ENCODE results near the gene THAP12.
A peak's percentile ranks its signal among the peaks of the same experiment; 100 is the strongest.

THAP12 gene, protein sequence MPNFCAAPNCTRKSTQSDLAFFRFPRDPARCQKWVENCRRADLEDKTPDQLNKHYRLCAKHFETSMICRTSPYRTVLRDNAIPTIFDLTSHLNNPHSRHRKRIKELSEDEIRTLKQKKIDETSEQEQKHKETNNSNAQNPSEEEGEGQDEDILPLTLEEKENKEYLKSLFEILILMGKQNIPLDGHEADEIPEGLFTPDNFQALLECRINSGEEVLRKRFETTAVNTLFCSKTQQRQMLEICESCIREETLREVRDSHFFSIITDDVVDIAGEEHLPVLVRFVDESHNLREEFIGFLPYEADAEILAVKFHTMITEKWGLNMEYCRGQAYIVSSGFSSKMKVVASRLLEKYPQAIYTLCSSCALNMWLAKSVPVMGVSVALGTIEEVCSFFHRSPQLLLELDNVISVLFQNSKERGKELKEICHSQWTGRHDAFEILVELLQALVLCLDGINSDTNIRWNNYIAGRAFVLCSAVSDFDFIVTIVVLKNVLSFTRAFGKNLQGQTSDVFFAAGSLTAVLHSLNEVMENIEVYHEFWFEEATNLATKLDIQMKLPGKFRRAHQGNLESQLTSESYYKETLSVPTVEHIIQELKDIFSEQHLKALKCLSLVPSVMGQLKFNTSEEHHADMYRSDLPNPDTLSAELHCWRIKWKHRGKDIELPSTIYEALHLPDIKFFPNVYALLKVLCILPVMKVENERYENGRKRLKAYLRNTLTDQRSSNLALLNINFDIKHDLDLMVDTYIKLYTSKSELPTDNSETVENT

DNA sequence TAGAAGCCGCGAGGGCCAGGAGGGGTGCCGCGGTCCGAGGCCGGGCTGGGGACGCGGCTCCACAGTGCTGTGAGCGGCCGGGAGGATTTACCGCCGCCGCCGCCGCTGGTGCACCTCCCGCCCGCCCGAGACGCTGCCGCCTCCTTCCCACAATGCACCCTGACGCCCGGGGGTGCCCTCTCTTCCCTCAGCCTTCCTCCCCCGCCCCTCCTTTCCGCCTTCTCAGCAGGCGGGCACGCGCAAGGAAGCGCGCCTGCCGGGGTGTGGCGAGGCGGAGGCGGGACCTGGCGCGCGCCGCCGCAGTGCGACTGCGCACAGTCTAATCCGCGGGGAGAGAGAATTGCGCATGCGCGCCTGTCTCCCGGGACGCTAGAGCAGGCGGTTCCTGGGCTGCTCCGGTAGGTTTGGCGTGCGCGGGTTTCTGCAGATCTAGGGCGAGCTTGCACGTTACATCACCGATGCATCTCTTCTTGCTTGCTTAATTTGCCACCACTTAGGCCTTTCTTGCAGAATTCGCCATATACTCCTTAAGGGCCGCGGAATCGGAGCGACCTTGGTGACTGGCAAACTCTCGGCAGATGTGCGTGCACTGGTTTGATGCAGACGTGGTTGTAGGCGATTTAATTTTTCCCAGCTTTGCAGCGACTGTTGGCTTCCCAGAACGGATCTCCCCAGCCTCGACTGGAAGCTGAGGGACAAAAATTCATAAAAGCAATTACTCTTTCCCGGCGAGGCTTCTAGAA is at the start of gene THAP12, which contains the start of gene GVQW3:
THAP12 (minus strand) TSS at position 156 of the 743 bp plus-strand sequence. CDS start 296 bp downstream, outside the sequence.
GVQW3 (plus strand) TSS at position 347 of the 743 bp plus-strand sequence. CDS start 506 bp downstream, outside the sequence.
- H3K4me1 ChIP-seq (ENCODE audit: control insufficient read depth, insufficient read depth, low read length): peaks cover 6% of the 10 kb centered on the region
- no peak within 1 kb of the TSS for H3K27ac ChIP-seq (ENCODE audit: low read length)
- H3K27me3 ChIP-seq (ENCODE audit: control insufficient read depth, insufficient read depth, low read length): no peaks in the 10 kb centered on the region
- DNase-seq (ENCODE audit: low read depth, low spot score): peak; percentile 86
- H3K36me3 ChIP-seq (ENCODE audit: control insufficient read depth, insufficient read depth, low read length): no peaks in the 10 kb centered on the region
- no peaks in the 10 kb centered on the region for H3K9me3 ChIP-seq (ENCODE audit: control insufficient read depth, insufficient read depth, low read length)
- no CpG with 5 or more reads among the region's 69 CpGs for WGBS (ENCODE audit: insufficient coverage, insufficient read length)
- H3K4me3 ChIP-seq (ENCODE audit: low read length): peak within 1 kb of the TSS; percentile 86

DNA sequence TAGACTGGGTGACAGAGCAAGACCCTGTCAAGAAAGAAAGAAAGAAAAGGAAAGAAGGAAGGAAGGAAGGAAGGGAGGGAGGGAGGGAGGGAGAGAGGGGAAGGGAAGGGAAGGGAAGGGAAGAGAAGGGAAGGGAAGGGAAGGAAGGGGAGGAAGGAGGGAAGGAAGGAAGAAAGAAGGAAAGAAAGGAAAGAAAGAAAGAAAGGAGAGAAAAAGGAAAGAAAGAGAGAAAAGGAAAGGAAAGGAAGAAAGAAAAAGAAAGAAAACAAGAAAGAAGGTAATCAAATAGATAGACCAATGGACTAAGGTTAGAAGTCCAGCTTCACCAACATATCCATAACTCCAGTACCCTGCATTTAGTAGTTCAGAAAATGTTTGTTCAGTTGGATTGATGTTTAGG is 45.7 kb upstream of the THAP12 start:
- Histone ChIP-seq H3K27me3 (ENCODE audit: control insufficient read depth, insufficient read depth, low read length) (no peaks in the 10 kb centered on the region), H3K36me3 (ENCODE audit: control insufficient read depth, insufficient read depth, low read length) (no peaks in the 10 kb centered on the region), H3K27ac (ENCODE audit: low read length) (no peak overlapping the region), H3K4me1 (ENCODE audit: control insufficient read depth, insufficient read depth, low read length) (0 out of 2 replicates have a peak, but pooled peaks cover 1% of the 10 kb centered on the region), H3K9me3 (ENCODE audit: control insufficient read depth, insufficient read depth, low read length) (no peaks in the 10 kb centered on the region), H3K4me3 (ENCODE audit: low read length) (no peak overlapping the region)
- no peak for DNase-seq (ENCODE audit: low read depth, low spot score)

DNA sequence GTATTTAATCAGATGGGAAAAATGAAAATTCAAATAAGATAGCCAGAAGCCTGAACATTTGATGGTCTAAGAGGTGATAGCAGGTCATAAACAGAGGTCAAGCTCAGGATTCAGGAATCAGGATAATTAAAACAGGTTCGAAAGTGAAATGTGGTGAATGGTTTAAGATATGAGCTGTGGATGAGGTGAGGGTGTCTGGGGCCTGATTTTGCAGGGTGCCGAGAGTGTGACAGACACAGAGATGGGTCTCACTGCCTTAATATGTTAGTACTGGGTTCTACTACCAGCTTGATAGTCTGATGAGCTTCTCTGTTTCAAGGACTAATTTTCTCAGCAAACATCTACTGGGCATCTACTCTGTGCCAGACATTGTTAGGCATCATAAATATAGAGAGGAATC is 44.0 kb upstream of the THAP12 start:
- Histone ChIP-seq H3K36me3 (ENCODE audit: control insufficient read depth, insufficient read depth, low read length) (no peaks in the 10 kb centered on the region), H3K4me3 (ENCODE audit: low read length) (no peak overlapping the region), H3K9me3 (ENCODE audit: control insufficient read depth, insufficient read depth, low read length) (no peaks in the 10 kb centered on the region), H3K27me3 (ENCODE audit: control insufficient read depth, insufficient read depth, low read length) (no peaks in the 10 kb centered on the region), H3K4me1 (ENCODE audit: control insufficient read depth, insufficient read depth, low read length) (0 out of 2 replicates have a peak, but pooled peaks cover 1% of the 10 kb centered on the region), H3K27ac (ENCODE audit: low read length) (no peak overlapping the region)
- WGBS (ENCODE audit: insufficient coverage, insufficient read length): 100% methylated on average over 1 of the region's 2 CpGs
- DNase-seq (ENCODE audit: low read depth, low spot score): no peak

DNA sequence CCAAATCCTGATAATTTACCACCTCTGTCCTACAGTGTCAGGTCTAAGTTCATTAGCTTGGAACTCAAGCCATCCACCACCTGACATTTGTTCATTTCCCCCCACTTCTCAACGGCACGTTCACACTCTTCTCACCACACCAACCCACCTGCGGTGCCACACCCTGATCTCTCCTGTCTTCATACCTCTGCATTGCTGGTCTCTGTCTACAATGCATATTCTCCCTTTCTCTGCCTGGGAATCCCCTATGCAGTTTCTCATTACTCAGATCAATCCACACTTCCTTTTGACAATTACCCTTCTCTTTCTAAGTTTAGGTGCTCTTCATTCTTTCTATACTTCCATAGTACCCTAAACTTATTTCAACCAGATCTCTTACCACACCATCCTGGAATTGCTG is 43.4 kb upstream of the THAP12 start:
- Histone ChIP-seq H3K27ac (ENCODE audit: low read length) (no peak overlapping the region), H3K9me3 (ENCODE audit: control insufficient read depth, insufficient read depth, low read length) (no peaks in the 10 kb centered on the region), H3K4me3 (ENCODE audit: low read length) (no peak overlapping the region), H3K27me3 (ENCODE audit: control insufficient read depth, insufficient read depth, low read length) (no peaks in the 10 kb centered on the region), H3K4me1 (ENCODE audit: control insufficient read depth, insufficient read depth, low read length) (0 out of 2 replicates have a peak, but pooled peaks cover 1% of the 10 kb centered on the region), H3K36me3 (ENCODE audit: control insufficient read depth, insufficient read depth, low read length) (no peaks in the 10 kb centered on the region)
- DNase-seq (ENCODE audit: low read depth, low spot score): no peak
- 100% methylated on average over 2 of the region's 3 CpGs for WGBS (ENCODE audit: insufficient coverage, insufficient read length)

DNA sequence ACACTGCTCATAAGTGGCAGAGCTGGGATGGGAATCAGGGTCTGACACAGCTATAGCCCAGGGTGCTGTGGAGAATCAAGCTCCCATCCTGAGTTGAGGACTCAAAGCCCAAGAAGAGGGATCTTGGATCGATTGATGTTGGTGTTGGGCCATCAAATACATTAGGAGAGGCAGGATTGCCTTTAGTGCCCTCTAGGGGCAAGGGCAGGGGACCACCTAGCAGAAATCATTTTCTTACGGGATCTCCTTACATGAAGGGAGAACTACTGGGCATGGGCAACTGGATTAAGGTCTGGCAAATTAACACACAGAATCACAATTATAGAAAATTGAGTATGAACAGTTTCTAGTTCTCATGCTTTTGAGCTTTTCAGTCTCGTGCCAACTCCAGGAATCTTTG is 39.0 kb upstream of the THAP12 start:
- Histone ChIP-seq H3K27me3 (ENCODE audit: control insufficient read depth, insufficient read depth, low read length) (no peaks in the 10 kb centered on the region), H3K27ac (ENCODE audit: low read length) (no peak overlapping the region), H3K4me1 (ENCODE audit: control insufficient read depth, insufficient read depth, low read length) (0 out of 2 replicates have a peak, but pooled peaks cover 1% of the 10 kb centered on the region), H3K36me3 (ENCODE audit: control insufficient read depth, insufficient read depth, low read length) (no peaks in the 10 kb centered on the region), H3K4me3 (ENCODE audit: low read length) (no peak overlapping the region), H3K9me3 (ENCODE audit: control insufficient read depth, insufficient read depth, low read length) (no peaks in the 10 kb centered on the region)
- no peak for DNase-seq (ENCODE audit: low read depth, low spot score)
- WGBS (ENCODE audit: insufficient coverage, insufficient read length): no CpG with 5 or more reads among the region's 3 CpGs

DNA sequence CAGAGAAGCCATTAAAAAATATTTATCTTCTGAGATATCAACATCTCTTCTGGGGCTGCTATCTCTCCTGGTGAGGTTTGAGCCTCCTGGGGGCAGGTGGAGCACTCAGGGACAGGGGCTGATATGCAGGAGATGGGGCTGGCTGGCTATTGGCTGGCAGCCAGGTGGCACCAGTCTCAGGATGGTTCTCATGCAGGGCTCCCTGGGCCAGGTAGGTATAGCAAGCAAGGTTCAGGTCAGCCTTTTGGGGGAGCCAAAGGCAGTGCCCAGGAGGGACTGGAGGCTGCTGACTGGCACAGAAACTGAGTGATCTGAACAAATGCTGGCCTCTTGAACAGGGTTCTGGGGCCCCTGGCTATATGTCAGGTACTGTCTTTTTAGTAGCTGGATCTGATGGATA is 34.1 kb upstream of the THAP12 start:
- Histone ChIP-seq H3K4me3 (ENCODE audit: low read length) (no peak overlapping the region), H3K27ac (ENCODE audit: low read length) (no peak overlapping the region), H3K36me3 (ENCODE audit: control insufficient read depth, insufficient read depth, low read length) (no peaks in the 10 kb centered on the region), H3K9me3 (ENCODE audit: control insufficient read depth, insufficient read depth, low read length) (no peaks in the 10 kb centered on the region), H3K27me3 (ENCODE audit: control insufficient read depth, insufficient read depth, low read length) (no peaks in the 10 kb centered on the region; the same call in 1 of the 2 replicates), H3K4me1 (ENCODE audit: control insufficient read depth, insufficient read depth, low read length) (no peaks in the 10 kb centered on the region)
- DNase-seq (ENCODE audit: low read depth, low spot score): no peak

DNA sequence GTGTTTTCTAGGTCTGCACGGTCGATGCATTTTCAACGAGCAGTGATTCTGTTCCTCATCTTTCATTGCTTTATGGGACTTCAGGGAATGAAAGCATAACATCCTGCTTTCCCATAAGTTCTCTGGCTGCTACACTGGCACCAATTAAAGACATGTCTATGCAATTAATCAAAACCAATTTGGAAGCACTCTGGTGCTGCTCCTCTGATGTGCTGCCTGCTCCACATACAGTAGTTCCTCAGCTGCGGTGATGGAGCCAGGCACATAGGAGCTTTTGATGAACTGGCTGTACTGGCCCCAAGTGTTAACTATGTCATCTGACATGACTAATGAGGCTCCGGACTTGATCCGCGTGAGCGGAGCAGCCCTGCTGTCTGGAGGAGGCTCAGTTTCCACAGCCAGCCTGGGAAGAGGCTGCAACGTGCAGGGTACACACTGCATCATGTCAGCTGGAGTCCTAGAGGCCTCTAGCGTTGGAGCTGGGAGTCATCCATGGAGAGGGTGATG is 30.0 kb upstream of the THAP12 start:
- no peaks in the 10 kb centered on the region for H3K9me3 ChIP-seq (ENCODE audit: control insufficient read depth, insufficient read depth, low read length)

DNA sequence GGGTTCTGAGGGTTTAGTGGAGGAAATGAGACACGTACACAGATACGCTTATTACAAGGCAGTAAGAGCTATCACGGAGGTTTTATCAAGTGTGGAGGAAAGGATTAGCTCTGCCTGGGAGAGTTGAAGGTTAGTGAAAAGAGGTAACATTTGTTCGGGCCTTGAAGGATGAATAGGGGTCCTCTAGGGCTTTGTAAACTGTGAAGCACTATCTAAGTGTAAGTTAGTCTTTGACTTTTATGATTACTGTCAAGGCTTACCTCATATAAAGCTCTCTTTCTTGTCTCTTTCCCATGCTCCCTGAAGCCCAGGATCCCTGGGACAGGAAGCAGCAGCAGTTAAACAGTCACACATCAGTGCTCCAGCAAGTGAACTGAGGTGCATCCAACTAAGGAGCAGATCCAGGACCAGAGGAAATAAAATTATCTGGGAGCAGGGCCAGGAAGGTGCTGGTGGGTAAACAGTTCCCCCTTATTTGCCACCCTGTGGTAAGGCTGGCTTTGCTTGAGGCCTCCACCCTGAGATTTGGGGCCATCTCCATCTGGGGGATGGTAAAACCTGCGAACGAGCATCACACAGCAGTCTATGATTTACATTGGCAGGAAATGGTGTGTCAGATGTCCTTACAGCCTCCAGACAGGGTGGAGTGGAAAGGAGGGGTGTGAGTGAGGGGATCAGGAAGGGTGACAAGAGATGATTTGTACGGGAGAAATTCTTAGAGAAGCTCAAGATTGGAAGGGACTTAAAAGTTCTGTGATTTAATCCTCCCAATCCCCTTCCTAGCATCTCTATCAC is 27.4 kb upstream of the THAP12 start:
- Histone ChIP-seq H3K4me1 (ENCODE audit: control insufficient read depth, insufficient read depth, low read length) (no peaks in the 10 kb centered on the region), H3K4me3 (ENCODE audit: low read length) (no peak overlapping the region), H3K27ac (ENCODE audit: low read length) (no peak overlapping the region), H3K36me3 (ENCODE audit: control insufficient read depth, insufficient read depth, low read length) (no peaks in the 10 kb centered on the region), H3K9me3 (ENCODE audit: control insufficient read depth, insufficient read depth, low read length) (no peaks in the 10 kb centered on the region), H3K27me3 (ENCODE audit: control insufficient read depth, insufficient read depth, low read length) (no peaks in the 10 kb centered on the region; the same call in 1 of the 2 replicates)
- no CpG with 5 or more reads among the region's 7 CpGs for WGBS (ENCODE audit: insufficient coverage, insufficient read length)
- DNase-seq (ENCODE audit: low read depth, low spot score): no peak

More for the DNA sequence above, 30.0 kb upstream of the THAP12 start:
- no peaks in the 10 kb centered on the region for H3K4me1 ChIP-seq (ENCODE audit: control insufficient read depth, insufficient read depth, low read length)
- H3K27me3 ChIP-seq (ENCODE audit: control insufficient read depth, insufficient read depth, low read length): no peaks in the 10 kb centered on the region; the same call in 1 of the 2 replicates
- H3K27ac ChIP-seq (ENCODE audit: low read length): no peak overlapping the region
- no peak for DNase-seq (ENCODE audit: low read depth, low spot score)
- WGBS (ENCODE audit: insufficient coverage, insufficient read length): no CpG with 5 or more reads among the region's 10 CpGs
- H3K36me3 ChIP-seq (ENCODE audit: control insufficient read depth, insufficient read depth, low read length): no peaks in the 10 kb centered on the region
- no peak overlapping the region for H3K4me3 ChIP-seq (ENCODE audit: low read length)

DNA sequence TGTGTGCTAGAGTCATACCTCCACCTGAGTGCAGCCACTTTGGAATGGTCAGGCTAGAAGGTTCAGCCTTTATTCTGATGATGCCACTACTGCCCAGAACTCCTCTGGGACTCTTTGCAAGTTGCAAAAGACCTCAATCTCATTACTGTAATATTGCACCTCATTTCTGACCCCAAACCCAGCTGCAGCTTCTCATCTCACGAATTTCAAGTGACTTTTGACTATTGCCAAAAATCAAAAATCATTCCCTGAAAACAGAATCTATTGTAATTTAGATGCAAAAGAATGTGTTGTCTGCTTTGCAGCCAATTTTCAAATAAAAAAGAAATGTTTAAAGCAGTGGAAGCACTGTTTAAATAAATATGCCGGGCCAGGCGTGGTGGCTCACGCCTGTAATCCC is 25.4 kb upstream of the THAP12 start:
- H3K36me3 ChIP-seq (ENCODE audit: control insufficient read depth, insufficient read depth, low read length): no peaks in the 10 kb centered on the region
- no peak for DNase-seq (ENCODE audit: low read depth, low spot score)
- H3K27ac ChIP-seq (ENCODE audit: low read length): no peak overlapping the region
- WGBS (ENCODE audit: insufficient coverage, insufficient read length): no CpG with 5 or more reads among the region's 4 CpGs
- no peaks in the 10 kb centered on the region for H3K27me3 ChIP-seq (ENCODE audit: control insufficient read depth, insufficient read depth, low read length)
- H3K4me1 ChIP-seq (ENCODE audit: control insufficient read depth, insufficient read depth, low read length): no peaks in the 10 kb centered on the region
- H3K9me3 ChIP-seq (ENCODE audit: control insufficient read depth, insufficient read depth, low read length): no peaks in the 10 kb centered on the region
- H3K4me3 ChIP-seq (ENCODE audit: low read length): no peak overlapping the region

All from iPS DF 6.9 (cell line).